ENCODE data around the gene WFIKKN2. TPM values are rescaled to one million over a fixed set of nuclear protein-coding genes. Genes with fewer than 3 reads are reported as not detected.

The WFIKKN2 gene
- total RNA-seq, 4 donors from 2014 or later = 0.09 to 0.22 (median 0.20) TPM; not detected in 1

DNA sequence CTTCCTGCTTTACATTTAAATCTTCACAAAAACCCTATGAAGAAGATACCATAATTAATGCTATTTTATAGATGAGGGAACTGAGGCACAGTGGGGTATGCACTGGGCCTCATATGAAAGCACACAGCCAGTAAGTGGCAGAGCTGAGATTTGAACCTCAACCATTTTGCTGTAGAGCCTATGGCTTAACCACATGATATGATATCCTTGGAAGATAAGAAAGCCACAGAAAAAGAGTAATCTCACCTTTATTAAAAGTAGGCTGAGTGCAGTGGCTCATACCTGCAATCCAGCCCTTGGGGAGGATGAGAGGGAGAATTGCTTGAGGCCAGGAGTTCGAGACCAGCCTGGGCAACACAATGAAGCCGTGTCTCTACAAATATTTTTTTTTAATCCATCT is 45.8 kb downstream of the WFIKKN2 start:
- no peak for TF ChIP-seq POLR2A (IDR thresholded peaks at IDR 0.05)
- TF ChIP-seq, protein P1, sequence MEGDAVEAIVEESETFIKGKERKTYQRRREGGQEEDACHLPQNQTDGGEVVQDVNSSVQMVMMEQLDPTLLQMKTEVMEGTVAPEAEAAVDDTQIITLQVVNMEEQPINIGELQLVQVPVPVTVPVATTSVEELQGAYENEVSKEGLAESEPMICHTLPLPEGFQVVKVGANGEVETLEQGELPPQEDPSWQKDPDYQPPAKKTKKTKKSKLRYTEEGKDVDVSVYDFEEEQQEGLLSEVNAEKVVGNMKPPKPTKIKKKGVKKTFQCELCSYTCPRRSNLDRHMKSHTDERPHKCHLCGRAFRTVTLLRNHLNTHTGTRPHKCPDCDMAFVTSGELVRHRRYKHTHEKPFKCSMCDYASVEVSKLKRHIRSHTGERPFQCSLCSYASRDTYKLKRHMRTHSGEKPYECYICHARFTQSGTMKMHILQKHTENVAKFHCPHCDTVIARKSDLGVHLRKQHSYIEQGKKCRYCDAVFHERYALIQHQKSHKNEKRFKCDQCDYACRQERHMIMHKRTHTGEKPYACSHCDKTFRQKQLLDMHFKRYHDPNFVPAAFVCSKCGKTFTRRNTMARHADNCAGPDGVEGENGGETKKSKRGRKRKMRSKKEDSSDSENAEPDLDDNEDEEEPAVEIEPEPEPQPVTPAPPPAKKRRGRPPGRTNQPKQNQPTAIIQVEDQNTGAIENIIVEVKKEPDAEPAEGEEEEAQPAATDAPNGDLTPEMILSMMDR (IDR thresholded peaks at IDR 0.05 in 4 of 5, conservative IDR thresholded peaks at IDR 0.05 in 1 of 5) = no peak
- DNase-seq = no peak
- in situ Hi-C loops (cut with MboI; ENCODE audit: low sequenced_read_pairs in 4 of 4) (no loop called here), intact Hi-C loops (cut with DNase I; ENCODE audit: low total_unique reads) (no loop called here)
- Histone ChIP-seq H3K4me1 (no peaks in the 10 kb centered on the region), H3K9me3 (no peaks in the 10 kb centered on the region), H3K4me3 (no peak overlapping the region), H3K27me3 (no peaks in the 10 kb centered on the region), H3K36me3 (no peaks in the 10 kb centered on the region), H3K27ac (no peak overlapping the region)
- ATAC-seq = no peak

DNA sequence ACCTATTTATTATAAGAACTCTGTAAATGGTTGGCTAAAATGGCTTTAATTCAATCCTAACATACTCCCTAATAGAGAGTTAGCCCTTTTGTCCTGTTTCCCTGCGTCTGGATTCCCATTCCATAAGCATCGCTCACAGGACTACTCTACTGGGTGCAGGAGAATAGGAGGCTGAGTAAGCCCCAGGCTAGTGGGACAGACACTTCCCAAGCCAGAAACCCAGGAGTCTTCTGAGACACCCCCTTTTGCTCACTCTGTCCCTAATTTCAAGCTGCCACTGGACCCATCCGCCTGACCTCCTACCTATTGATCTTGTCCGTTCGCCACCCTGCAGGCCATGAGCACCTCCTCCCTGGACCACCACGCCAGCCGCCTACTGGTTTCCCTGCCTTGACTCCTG is 47.5 kb downstream of the WFIKKN2 start:
- Histone ChIP-seq H3K4me3 (no peak overlapping the region), H3K4me1 (no peaks in the 10 kb centered on the region), H3K9me3 (no peaks in the 10 kb centered on the region), H3K36me3 (no peaks in the 10 kb centered on the region), H3K27ac (no peak overlapping the region), H3K27me3 (no peaks in the 10 kb centered on the region)
- in situ Hi-C loops (cut with MboI; ENCODE audit: low sequenced_read_pairs in 4 of 4) (no loop called here), intact Hi-C loops (cut with DNase I; ENCODE audit: low total_unique reads) (no loop called here)
- no peak for TF ChIP-seq POLR2A (IDR thresholded peaks at IDR 0.05)
- TF ChIP-seq, protein P1 (IDR thresholded peaks at IDR 0.05 in 4 of 5, conservative IDR thresholded peaks at IDR 0.05 in 1 of 5) = no peak
- ATAC-seq (no peak), DNase-seq (no peak)

DNA sequence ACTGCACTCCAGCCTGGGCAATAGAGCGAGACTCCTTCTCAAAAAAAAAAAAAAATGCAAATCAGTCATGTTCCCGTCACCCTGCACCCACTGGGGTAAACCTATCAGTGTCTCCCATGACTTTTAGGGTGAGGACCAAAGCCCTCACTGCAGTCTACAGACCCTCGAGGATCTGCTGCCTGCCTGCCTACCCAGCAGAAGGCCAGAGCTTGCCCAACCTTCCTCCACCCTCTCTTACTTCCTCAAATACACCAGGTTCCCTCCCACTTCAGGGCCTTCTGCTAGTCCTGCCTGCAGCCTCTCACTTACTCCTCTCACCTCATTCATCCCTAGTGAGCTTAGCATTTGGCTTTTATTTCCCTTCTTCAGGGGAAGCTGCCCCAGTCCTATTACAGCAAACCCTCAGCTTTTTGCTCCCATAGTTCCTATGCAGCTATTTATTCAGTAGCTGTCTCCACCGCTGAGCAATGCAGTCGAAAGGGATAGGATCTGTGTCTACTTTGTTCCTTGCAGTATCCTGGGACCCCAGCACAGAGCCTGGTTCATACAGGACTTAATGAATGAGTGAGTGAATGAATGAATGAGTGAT is 48.6 kb downstream of the WFIKKN2 start:
- in situ Hi-C loops (cut with MboI; ENCODE audit: low sequenced_read_pairs in 4 of 4) = no loop called here
- no peak for TF ChIP-seq POLR2A (IDR thresholded peaks at IDR 0.05)
- TF ChIP-seq, protein P1 (IDR thresholded peaks at IDR 0.05 in 4 of 5, conservative IDR thresholded peaks at IDR 0.05 in 1 of 5) = no peak
- no peak for DNase-seq
- Histone ChIP-seq H3K27ac (no peak overlapping the region), H3K4me3 (no peak overlapping the region), H3K4me1 (no peaks in the 10 kb centered on the region), H3K36me3 (no peaks in the 10 kb centered on the region), H3K9me3 (no peaks in the 10 kb centered on the region), H3K27me3 (no peaks in the 10 kb centered on the region)
- ATAC-seq = no peak
- intact Hi-C loops (cut with DNase I; ENCODE audit: low total_unique reads) = no loop called here

DNA sequence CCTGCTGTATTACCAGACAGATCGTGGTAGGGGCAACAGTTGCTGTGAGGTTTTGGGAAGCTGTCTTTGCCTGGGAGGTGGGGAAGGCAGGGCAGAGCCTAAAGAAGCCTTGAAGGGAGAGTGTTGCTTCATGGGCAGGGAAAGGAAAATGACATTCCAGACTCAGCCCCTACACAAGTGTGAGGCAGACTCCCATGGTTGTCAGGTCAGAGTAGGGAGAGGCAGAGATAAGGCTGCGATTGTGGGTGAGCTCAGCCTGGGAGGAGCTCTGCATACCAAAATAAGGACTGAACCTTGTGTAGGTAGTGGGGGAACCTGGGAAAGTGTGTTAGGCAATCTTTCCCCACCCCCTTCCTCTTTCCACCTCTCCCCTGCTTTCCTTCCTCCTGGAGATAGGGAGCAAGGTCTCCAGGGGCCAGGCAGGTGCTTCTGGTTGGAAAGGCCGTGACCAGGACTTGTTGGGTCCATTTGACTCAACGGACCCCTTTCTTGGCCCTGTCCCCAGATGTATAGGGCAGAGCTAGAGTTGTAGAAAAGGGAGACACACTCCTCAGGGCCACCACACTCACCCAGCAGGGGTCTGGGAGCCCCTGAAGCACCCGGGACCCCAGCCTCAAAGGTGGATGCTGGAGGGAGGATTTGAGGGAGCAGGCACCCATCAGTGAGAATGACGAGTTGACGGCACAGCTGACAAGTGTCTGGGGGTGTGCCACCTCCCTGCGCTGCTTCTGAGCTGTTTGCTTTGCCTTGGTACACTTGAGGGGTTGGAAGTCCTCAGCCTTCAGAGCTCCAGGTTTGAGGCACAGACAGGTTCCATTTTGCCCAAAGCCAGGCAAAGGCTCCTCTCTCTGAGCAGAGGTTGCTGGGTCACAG is 49.3 kb downstream of the WFIKKN2 start:
- H3K27me3 ChIP-seq = no peaks in the 10 kb centered on the region
- no peak for ATAC-seq
- H3K27ac ChIP-seq = no peak overlapping the region
- in situ Hi-C loops (cut with MboI; ENCODE audit: low sequenced_read_pairs in 4 of 4) (no loop called here), intact Hi-C loops (cut with DNase I; ENCODE audit: low total_unique reads) (no loop called here)
- H3K4me1 ChIP-seq = no peaks in the 10 kb centered on the region
- H3K9me3 ChIP-seq = no peaks in the 10 kb centered on the region
- no peak overlapping the region for H3K4me3 ChIP-seq
- DNase-seq = no peak
- no peaks in the 10 kb centered on the region for H3K36me3 ChIP-seq
- TF ChIP-seq, protein P1 (IDR thresholded peaks at IDR 0.05 in 4 of 5, conservative IDR thresholded peaks at IDR 0.05 in 1 of 5) = no peak
- no peak for TF ChIP-seq POLR2A (IDR thresholded peaks at IDR 0.05)
